Esophagus muscularis mucosa (tissue), 4 donors: ENCODE data around the gene SLC35B3.

ENCODE experiments used
- EP300 ChIP-seq: sonication (generic); formaldehyde crosslinking; IDR thresholded peaks from one replicate; pipeline ENCODE4 v1.6.1; 2017; ENCODE audit warnings: antibody characterized with exemption
- POLR2A ChIP-seq: fragments of 450-650 bp; IDR thresholded peaks from one replicate; pipeline ENCODE4 v1.6.1; 2017; ENCODE audit warnings: antibody characterized with exemption, moderate library complexity, mild to moderate bottlenecking, low read depth
- POLR2AphosphoS5 ChIP-seq, 2 donors: sonication (generic); formaldehyde crosslinking; IDR thresholded peaks; one replicate each; pipeline ENCODE4 v1.6.1; 2017; ENCODE audit warnings: antibody characterized with exemption in 2 of 2
- TF ChIP-seq, protein P1 (sequence below), 3 experiments: fragments of 200-600 bp in 2 of 3; fragments of 450-650 bp in 1 of 3; sonication (generic) in 2 of 3; IDR thresholded peaks; one replicate each; pipeline ENCODE4 v1.5.1; 2017 to 2019; ENCODE audit warnings: antibody characterized with exemption in 3 of 3, mild to moderate bottlenecking in 2 of 3, moderate library complexity in 1 of 3

DNA sequence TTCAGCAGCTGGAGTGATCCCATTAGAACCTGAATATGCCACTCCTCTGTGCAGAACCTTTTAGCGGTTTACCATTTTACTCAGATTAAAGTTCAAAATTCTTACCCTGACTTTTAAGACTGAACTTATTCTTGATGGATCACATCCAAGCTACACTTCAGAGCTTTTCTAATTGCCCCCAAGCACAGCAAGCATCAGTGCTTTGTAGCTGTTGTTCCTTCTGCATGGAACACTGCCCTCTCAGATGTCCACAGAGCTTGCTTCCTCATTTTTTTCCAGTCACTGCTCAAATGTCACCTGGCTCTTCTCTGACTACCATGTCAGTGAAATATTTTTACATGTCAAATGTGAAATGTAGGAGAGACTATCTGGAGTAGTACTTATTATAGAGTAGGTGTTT, 1.6 kb upstream of the SLC35B3 start:
- TF ChIP-seq POLR2A (no peak), POLR2AphosphoS5 (IDR thresholded peaks at IDR 0.05) (no peak), EP300 (no peak)
- TF ChIP-seq, protein P1, sequence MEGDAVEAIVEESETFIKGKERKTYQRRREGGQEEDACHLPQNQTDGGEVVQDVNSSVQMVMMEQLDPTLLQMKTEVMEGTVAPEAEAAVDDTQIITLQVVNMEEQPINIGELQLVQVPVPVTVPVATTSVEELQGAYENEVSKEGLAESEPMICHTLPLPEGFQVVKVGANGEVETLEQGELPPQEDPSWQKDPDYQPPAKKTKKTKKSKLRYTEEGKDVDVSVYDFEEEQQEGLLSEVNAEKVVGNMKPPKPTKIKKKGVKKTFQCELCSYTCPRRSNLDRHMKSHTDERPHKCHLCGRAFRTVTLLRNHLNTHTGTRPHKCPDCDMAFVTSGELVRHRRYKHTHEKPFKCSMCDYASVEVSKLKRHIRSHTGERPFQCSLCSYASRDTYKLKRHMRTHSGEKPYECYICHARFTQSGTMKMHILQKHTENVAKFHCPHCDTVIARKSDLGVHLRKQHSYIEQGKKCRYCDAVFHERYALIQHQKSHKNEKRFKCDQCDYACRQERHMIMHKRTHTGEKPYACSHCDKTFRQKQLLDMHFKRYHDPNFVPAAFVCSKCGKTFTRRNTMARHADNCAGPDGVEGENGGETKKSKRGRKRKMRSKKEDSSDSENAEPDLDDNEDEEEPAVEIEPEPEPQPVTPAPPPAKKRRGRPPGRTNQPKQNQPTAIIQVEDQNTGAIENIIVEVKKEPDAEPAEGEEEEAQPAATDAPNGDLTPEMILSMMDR (IDR thresholded peaks at IDR 0.05) = no peak
